ENCODE data around the gene MPZL1.
A peak's percentile ranks its signal among the peaks of the same experiment; 100 is the strongest.

MPZL1 gene

GRCh38 chr1:167683641-167684502 lies 37.9 kb upstream of the MPZL1 start:
- no peaks in the 10 kb centered on the region for H3K27me3 Mint-ChIP-seq
- no peaks in the 10 kb centered on the region for H3K9me3 Mint-ChIP-seq
- intact Hi-C loops (cut with micrococcal nuclease), result no loop called here
- H3K4me1 Mint-ChIP-seq (ENCODE audit: low read depth), result peaks cover 14% of the 10 kb centered on the region
- H3K27ac Mint-ChIP-seq, result peak overlapping the region; percentile 12
- peaks cover 8% of the 10 kb centered on the region for H3K36me3 Mint-ChIP-seq (ENCODE audit: low read depth)
- no peak overlapping the region for H3K4me3 Mint-ChIP-seq

GRCh38 chr1:167685844-167686243 lies 35.9 kb upstream of the MPZL1 start:
- no peaks in the 10 kb centered on the region for H3K9me3 Mint-ChIP-seq
- intact Hi-C loops (cut with micrococcal nuclease), result loop anchor here (5.0 kb wide), 2 partner anchors 124 to 149 kb away; no protein-coding TSS in a partner anchor
- H3K4me3 Mint-ChIP-seq, result no peak overlapping the region
- peaks cover 28% of the 10 kb centered on the region for H3K36me3 Mint-ChIP-seq (ENCODE audit: low read depth)
- peaks cover 25% of the 10 kb centered on the region for H3K4me1 Mint-ChIP-seq (ENCODE audit: low read depth)
- H3K27ac Mint-ChIP-seq, result no peak overlapping the region
- no peaks in the 10 kb centered on the region for H3K27me3 Mint-ChIP-seq

- no peak overlapping the region for H3K4me3 Mint-ChIP-seq
- peaks cover 50% of the 10 kb centered on the region for H3K36me3 Mint-ChIP-seq (ENCODE audit: low read depth)
- intact Hi-C loops (cut with micrococcal nuclease), result loop anchor here (1.0 to 5.0 kb wide), 3 partner anchors 88 to 151 kb away; no protein-coding TSS in a partner anchor
- no peak overlapping the region for H3K27ac Mint-ChIP-seq
- no peaks in the 10 kb centered on the region for H3K27me3 Mint-ChIP-seq
- H3K9me3 Mint-ChIP-seq, result no peaks in the 10 kb centered on the region
- peaks cover 25% of the 10 kb centered on the region for H3K4me1 Mint-ChIP-seq (ENCODE audit: low read depth)
These were observed 33.8 kb upstream of the MPZL1 start for GRCh38 chr1:167687919-167688519.

- peak overlapping the region; percentile 0 for H3K27ac Mint-ChIP-seq
- no peaks in the 10 kb centered on the region for H3K9me3 Mint-ChIP-seq
- H3K27me3 Mint-ChIP-seq, result no peaks in the 10 kb centered on the region
- H3K4me3 Mint-ChIP-seq, result no peak overlapping the region
- intact Hi-C loops (cut with micrococcal nuclease), result loop anchor here (5.0 kb wide), 2 partner anchors 127 to 152 kb away; no protein-coding TSS in a partner anchor
- H3K4me1 Mint-ChIP-seq (ENCODE audit: low read depth), result peaks cover 32% of the 10 kb centered on the region
- H3K36me3 Mint-ChIP-seq (ENCODE audit: low read depth), result peaks cover 65% of the 10 kb centered on the region
These were observed 32.2 kb upstream of the MPZL1 start for GRCh38 chr1:167689567-167689920.

- Mint-ChIP-seq H3K9me3 (no peaks in the 10 kb centered on the region), H3K27ac (no peak overlapping the region), H3K4me1 (ENCODE audit: low read depth) (peaks cover 35% of the 10 kb centered on the region), H3K27me3 (no peaks in the 10 kb centered on the region), H3K36me3 (ENCODE audit: low read depth) (peaks cover 70% of the 10 kb centered on the region), H3K4me3 (no peak overlapping the region)
- intact Hi-C loops (cut with micrococcal nuclease), result no loop called here
These were observed 31.7 kb upstream of the MPZL1 start for GRCh38 chr1:167690053-167690452.

GRCh38 chr1:167693425-167694045 lies 28.2 kb upstream of the MPZL1 start:
- Mint-ChIP-seq H3K27ac (no peak overlapping the region), H3K9me3 (no peaks in the 10 kb centered on the region), H3K27me3 (no peaks in the 10 kb centered on the region), H3K4me3 (no peak overlapping the region), H3K36me3 (ENCODE audit: low read depth) (peaks cover 100% of the 10 kb centered on the region), H3K4me1 (ENCODE audit: low read depth) (peaks cover 51% of the 10 kb centered on the region)
- intact Hi-C loops (cut with micrococcal nuclease), result no loop called here

- H3K27ac Mint-ChIP-seq, result peak overlapping the region; percentile 65
- H3K4me3 Mint-ChIP-seq, result no peak overlapping the region
- H3K9me3 Mint-ChIP-seq, result no peaks in the 10 kb centered on the region
- peaks cover 49% of the 10 kb centered on the region for H3K4me1 Mint-ChIP-seq (ENCODE audit: low read depth)
- intact Hi-C loops (cut with micrococcal nuclease), result no loop called here
- peaks cover 100% of the 10 kb centered on the region for H3K36me3 Mint-ChIP-seq (ENCODE audit: low read depth)
- no peaks in the 10 kb centered on the region for H3K27me3 Mint-ChIP-seq
These were observed 27.1 kb upstream of the MPZL1 start for GRCh38 chr1:167694691-167695090.

- intact Hi-C loops (cut with micrococcal nuclease), result no loop called here
These were observed 26.6 kb upstream of the MPZL1 start for GRCh38 chr1:167695147-167695546.

GRCh38 chr1:167695756-167696561 lies 25.8 kb upstream of the MPZL1 start:
- H3K4me1 Mint-ChIP-seq (ENCODE audit: low read depth), result peaks cover 46% of the 10 kb centered on the region
- no peak overlapping the region for H3K27ac Mint-ChIP-seq

More at GRCh38 chr1:167695147-167695546, 26.6 kb upstream of the MPZL1 start:
- H3K4me3 Mint-ChIP-seq, result no peak overlapping the region
- peak overlapping the region; percentile 65 for H3K27ac Mint-ChIP-seq
- H3K36me3 Mint-ChIP-seq (ENCODE audit: low read depth), result peaks cover 100% of the 10 kb centered on the region
- no peaks in the 10 kb centered on the region for H3K27me3 Mint-ChIP-seq
- no peaks in the 10 kb centered on the region for H3K9me3 Mint-ChIP-seq
- H3K4me1 Mint-ChIP-seq (ENCODE audit: low read depth), result peaks cover 46% of the 10 kb centered on the region

GRCh38 chr1:167697667-167698141 lies 24.1 kb upstream of the MPZL1 start:
- Mint-ChIP-seq H3K27ac (peak overlapping the region; percentile 73), H3K27me3 (no peaks in the 10 kb centered on the region), H3K4me3 (no peak overlapping the region), H3K4me1 (ENCODE audit: low read depth) (peaks cover 46% of the 10 kb centered on the region), H3K36me3 (ENCODE audit: low read depth) (peaks cover 100% of the 10 kb centered on the region), H3K9me3 (no peaks in the 10 kb centered on the region)
- intact Hi-C loops (cut with micrococcal nuclease), result no loop called here

More at GRCh38 chr1:167695756-167696561, 25.8 kb upstream of the MPZL1 start:
- H3K36me3 Mint-ChIP-seq (ENCODE audit: low read depth), result peaks cover 100% of the 10 kb centered on the region
- H3K4me3 Mint-ChIP-seq, result no peak overlapping the region
- intact Hi-C loops (cut with micrococcal nuclease), result no loop called here
- no peaks in the 10 kb centered on the region for H3K27me3 Mint-ChIP-seq
- no peaks in the 10 kb centered on the region for H3K9me3 Mint-ChIP-seq

GRCh38 chr1:167698313-167698712 lies 23.5 kb upstream of the MPZL1 start:
- H3K27ac Mint-ChIP-seq, result peak overlapping the region; percentile 73
- H3K27me3 Mint-ChIP-seq, result no peaks in the 10 kb centered on the region
- peaks cover 100% of the 10 kb centered on the region for H3K36me3 Mint-ChIP-seq (ENCODE audit: low read depth)

GRCh38 chr1:167701510-167701909 lies 20.3 kb upstream of the MPZL1 start:
- no peaks in the 10 kb centered on the region for H3K9me3 Mint-ChIP-seq
- peak overlapping the region; percentile 22 for H3K27ac Mint-ChIP-seq
- no peaks in the 10 kb centered on the region for H3K27me3 Mint-ChIP-seq
- H3K4me1 Mint-ChIP-seq (ENCODE audit: low read depth), result peaks cover 27% of the 10 kb centered on the region
- no peak overlapping the region for H3K4me3 Mint-ChIP-seq
- intact Hi-C loops (cut with micrococcal nuclease), result no loop called here
- peaks cover 100% of the 10 kb centered on the region for H3K36me3 Mint-ChIP-seq (ENCODE audit: low read depth)

More at GRCh38 chr1:167698313-167698712, 23.5 kb upstream of the MPZL1 start:
- Mint-ChIP-seq H3K4me1 (ENCODE audit: low read depth) (peaks cover 46% of the 10 kb centered on the region), H3K4me3 (no peak overlapping the region), H3K9me3 (no peaks in the 10 kb centered on the region)
- intact Hi-C loops (cut with micrococcal nuclease), result no loop called here

GRCh38 chr1:167703557-167703956 lies 18.2 kb upstream of the MPZL1 start:
- Mint-ChIP-seq H3K9me3 (no peaks in the 10 kb centered on the region), H3K4me3 (no peak overlapping the region), H3K27me3 (no peaks in the 10 kb centered on the region), H3K4me1 (ENCODE audit: low read depth) (peaks cover 12% of the 10 kb centered on the region), H3K27ac (peak overlapping the region; percentile 0), H3K36me3 (ENCODE audit: low read depth) (peaks cover 95% of the 10 kb centered on the region)
- intact Hi-C loops (cut with micrococcal nuclease), result no loop called here
